Chondrocyte (in vitro differentiated cells): ENCODE measurements around the gene NELL2. TPM values are rescaled to one million over a fixed set of nuclear protein-coding genes. Genes with fewer than 3 reads are reported as not detected.

Source experiments
- DNase-seq: peaks from one replicate; pipeline ENCODE4 v3.0.0; 2021; ENCODE audit warnings: mixed read lengths, low spot score
- H3K27ac Mint-ChIP-seq: one replicate; pipeline ENCODE4 v1.8.0; 2021; ENCODE audit warnings: mild to moderate bottlenecking, moderate library complexity, mixed read lengths; ENCODE audit not compliant: unreplicated experiment
- H3K27me3 Mint-ChIP-seq: 2 replicates; pipeline ENCODE4 v1.8.0; 2021; ENCODE audit warnings: low read depth, mixed read lengths
- H3K36me3 Mint-ChIP-seq: 2 replicates; pipeline ENCODE4 v1.8.0; 2021; ENCODE audit warnings: low read depth, mixed read lengths
- H3K4me1 Mint-ChIP-seq: 2 replicates; pipeline ENCODE4 v1.8.0; 2021; ENCODE audit warnings: low read depth, mild to moderate bottlenecking, mixed read lengths
- H3K4me3 Mint-ChIP-seq: one replicate; pipeline ENCODE4 v1.8.0; 2021; ENCODE audit warnings: mild to moderate bottlenecking, moderate library complexity, mixed read lengths; ENCODE audit not compliant: unreplicated experiment
- H3K9me3 Mint-ChIP-seq: 2 replicates; pipeline ENCODE4 v1.8.0; 2021; ENCODE audit warnings: low read depth, mixed read lengths
- total RNA-seq: library from RNA; stranded (reverse); gene quantifications from 3 replicates; pipeline ENCODE4 v1.2.1, GENCODE V29; 2021
- TF ChIP-seq, protein P1 (sequence below): fragments of 200-600 bp; sonication (generic); IDR thresholded peaks from 2 replicates; pipeline ENCODE4 v1.5.0; 2021; ENCODE audit warnings: antibody characterized with exemption, mild to moderate bottlenecking, moderate library complexity

Gene NELL2
- total RNA-seq, 1 donor from 2014 or later, result not detected

DNA sequence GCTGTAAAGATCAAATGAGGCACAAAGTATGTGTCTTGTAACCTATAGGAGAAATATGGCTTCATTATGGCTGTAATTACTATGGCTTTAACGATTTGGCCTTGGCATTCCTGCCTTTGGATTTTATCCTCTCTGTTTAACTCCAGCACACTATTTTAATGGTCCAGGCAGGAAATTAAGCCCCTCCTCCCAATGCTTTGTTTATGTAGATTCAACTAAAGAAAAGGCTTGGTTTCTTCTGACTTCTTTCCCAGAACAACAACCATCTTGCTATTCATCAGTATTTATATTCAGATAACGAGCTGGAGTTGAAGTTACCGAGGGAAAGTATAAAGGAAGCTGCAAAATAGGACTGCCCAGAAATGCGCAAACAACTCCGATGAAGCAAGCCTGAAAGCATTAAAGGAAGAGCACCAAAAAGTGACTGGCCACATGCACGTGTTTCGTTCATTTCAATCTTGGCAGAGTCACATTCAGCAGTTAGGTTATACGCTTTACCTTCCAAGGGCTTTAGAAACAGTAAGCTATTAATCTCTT is 104.6 kb downstream of the NELL2 start:
- Mint-ChIP-seq H3K36me3 (no peaks in the 10 kb centered on the region), H3K4me3 (no peak overlapping the region), H3K4me1 (no peaks in the 10 kb centered on the region), H3K9me3 (no peaks in the 10 kb centered on the region), H3K27me3 (peaks cover 3% of the 10 kb centered on the region), H3K27ac (no peak overlapping the region)
- no peak for DNase-seq
- TF ChIP-seq, protein P1, sequence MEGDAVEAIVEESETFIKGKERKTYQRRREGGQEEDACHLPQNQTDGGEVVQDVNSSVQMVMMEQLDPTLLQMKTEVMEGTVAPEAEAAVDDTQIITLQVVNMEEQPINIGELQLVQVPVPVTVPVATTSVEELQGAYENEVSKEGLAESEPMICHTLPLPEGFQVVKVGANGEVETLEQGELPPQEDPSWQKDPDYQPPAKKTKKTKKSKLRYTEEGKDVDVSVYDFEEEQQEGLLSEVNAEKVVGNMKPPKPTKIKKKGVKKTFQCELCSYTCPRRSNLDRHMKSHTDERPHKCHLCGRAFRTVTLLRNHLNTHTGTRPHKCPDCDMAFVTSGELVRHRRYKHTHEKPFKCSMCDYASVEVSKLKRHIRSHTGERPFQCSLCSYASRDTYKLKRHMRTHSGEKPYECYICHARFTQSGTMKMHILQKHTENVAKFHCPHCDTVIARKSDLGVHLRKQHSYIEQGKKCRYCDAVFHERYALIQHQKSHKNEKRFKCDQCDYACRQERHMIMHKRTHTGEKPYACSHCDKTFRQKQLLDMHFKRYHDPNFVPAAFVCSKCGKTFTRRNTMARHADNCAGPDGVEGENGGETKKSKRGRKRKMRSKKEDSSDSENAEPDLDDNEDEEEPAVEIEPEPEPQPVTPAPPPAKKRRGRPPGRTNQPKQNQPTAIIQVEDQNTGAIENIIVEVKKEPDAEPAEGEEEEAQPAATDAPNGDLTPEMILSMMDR, result no peak

GRCh38 chr12:44765796-44766195 is 110.3 kb downstream of the NELL2 start:
- DNase-seq, result no peak
- no peak overlapping the region for H3K27ac Mint-ChIP-seq
- peaks cover 8% of the 10 kb centered on the region for H3K27me3 Mint-ChIP-seq
- TF ChIP-seq, protein P1, result no peak
- H3K36me3 Mint-ChIP-seq, result no peaks in the 10 kb centered on the region
- H3K4me1 Mint-ChIP-seq, result no peaks in the 10 kb centered on the region
- H3K9me3 Mint-ChIP-seq, result no peaks in the 10 kb centered on the region
- no peak overlapping the region for H3K4me3 Mint-ChIP-seq

GRCh38 chr12:44763021-44763420 is 113.1 kb downstream of the NELL2 start:
- Mint-ChIP-seq H3K4me1 (no peaks in the 10 kb centered on the region), H3K27ac (no peak overlapping the region), H3K27me3 (peaks cover 8% of the 10 kb centered on the region), H3K9me3 (no peaks in the 10 kb centered on the region), H3K36me3 (no peaks in the 10 kb centered on the region), H3K4me3 (no peak overlapping the region)
- DNase-seq, result no peak
- TF ChIP-seq, protein P1, result no peak

- no peak for DNase-seq
- no peak overlapping the region for H3K4me3 Mint-ChIP-seq
- H3K27ac Mint-ChIP-seq, result no peak overlapping the region
- TF ChIP-seq, protein P1, result no peak
- no peaks in the 10 kb centered on the region for H3K9me3 Mint-ChIP-seq
- no peaks in the 10 kb centered on the region for H3K4me1 Mint-ChIP-seq
- no peaks in the 10 kb centered on the region for H3K36me3 Mint-ChIP-seq
- H3K27me3 Mint-ChIP-seq, result peaks cover 7% of the 10 kb centered on the region
These were observed 116.8 kb downstream of the NELL2 start for GRCh38 chr12:44759289-44759688.

DNA sequence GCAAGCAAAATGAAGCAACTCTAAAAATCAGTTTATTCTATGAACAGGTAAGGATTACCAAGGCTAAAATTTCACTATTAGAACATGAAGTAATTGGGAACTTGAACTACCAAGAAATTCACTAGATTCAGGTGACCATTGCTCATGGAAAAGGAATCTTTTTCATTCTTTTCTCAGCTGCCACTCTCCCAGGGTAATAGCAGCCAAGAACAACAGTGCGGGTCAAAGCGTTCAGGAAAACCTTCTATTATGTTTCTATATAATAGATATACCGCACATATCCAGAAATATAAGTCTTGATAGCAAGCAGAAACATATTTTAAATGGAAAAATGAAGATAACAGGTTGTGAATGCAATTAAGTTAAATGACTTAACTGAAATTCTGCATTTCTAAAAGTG is 125.6 kb downstream of the NELL2 start:
- Mint-ChIP-seq H3K36me3 (no peaks in the 10 kb centered on the region), H3K9me3 (no peaks in the 10 kb centered on the region), H3K4me3 (no peak overlapping the region), H3K4me1 (peaks cover 10% of the 10 kb centered on the region), H3K27me3 (peaks cover 2% of the 10 kb centered on the region), H3K27ac (no peak overlapping the region)
- no peak for DNase-seq
- TF ChIP-seq, protein P1, result no peak
